ENCODE measurements around the gene NUTF2.
"Not testable (repeated sequence)": the region's sequence is repeated elsewhere in the genome, so short reads cannot be mapped to it uniquely, and the experiment has no call there.

The NUTF2 gene

DNA sequence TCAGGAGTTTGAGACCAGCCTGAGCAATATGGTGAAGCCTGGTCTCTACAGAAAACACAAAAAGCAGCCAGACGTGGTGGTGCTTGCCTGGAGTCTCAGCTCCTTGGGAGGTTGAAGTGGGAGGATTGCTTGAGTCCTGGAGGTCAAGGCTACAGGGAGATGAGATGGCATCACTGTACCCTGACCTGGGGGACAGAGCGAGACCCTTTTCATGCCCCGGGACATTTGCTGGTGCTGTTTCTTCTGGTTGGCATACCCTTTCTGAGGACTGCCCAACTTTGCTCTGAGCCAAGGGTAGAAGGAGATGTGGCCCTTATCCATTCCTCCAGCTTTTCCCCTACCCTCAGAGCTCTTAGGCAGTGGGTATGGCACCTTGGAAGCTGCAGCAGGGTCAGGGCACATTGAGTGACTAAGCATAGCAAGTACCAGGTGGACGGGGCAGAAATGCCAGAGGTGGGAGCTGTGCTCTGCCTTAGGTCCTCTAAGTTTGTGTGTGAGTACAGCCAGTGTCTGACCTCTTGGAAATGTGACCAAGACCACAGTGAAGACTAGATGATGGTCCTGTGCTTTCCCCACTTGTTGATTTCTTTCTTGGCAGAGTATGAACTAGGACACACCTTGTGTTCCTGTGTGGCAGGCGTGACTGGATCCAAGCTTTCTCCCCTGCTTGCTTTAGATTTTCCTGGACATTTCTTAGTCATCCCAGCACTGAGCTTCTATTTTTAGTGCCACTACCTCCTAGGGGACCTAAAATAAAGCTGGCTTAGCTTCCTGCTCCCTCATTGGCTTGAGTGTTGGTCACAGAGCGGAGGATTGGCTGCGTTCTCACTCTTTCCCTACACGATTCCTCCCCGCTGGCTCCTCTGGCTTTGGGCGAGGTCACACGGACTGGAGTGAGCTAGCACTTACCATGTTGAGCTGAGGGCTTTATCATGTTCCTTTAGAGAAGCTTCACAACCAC is 16.2 kb downstream of the NUTF2 start:
- no peak for DNase-seq (ENCODE audit: extremely low read depth in 1 of 2, low read depth in 1 of 2)

DNA sequence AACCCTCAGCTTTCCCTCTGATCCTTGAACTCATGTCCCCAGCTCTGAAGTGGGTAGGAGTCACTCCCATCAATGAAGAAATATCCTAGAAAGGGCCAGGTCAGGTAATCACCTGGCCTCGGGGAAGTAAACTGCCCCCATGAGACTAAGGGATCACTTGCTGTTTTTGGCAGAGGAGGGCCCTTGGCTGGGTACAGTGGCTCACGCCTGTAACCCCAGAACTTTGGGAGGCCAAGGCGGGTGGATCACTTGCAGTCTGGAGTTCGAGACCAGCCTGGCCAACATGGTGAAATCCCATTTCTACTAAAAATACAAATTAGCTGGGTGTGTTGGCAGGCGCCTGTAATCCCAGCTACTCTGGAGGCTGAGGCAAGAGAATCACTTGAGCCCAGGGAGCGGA is 17.3 kb downstream of the NUTF2 start:
- DNase-seq (ENCODE audit: extremely low read depth in 1 of 2, low read depth in 1 of 2), result not testable (repeated sequence)

- no peak for DNase-seq (ENCODE audit: extremely low read depth in 1 of 2, low read depth in 1 of 2)
Measured at GRCh38 chr16:67864594-67864993, 17.9 kb downstream of the NUTF2 start.

DNA sequence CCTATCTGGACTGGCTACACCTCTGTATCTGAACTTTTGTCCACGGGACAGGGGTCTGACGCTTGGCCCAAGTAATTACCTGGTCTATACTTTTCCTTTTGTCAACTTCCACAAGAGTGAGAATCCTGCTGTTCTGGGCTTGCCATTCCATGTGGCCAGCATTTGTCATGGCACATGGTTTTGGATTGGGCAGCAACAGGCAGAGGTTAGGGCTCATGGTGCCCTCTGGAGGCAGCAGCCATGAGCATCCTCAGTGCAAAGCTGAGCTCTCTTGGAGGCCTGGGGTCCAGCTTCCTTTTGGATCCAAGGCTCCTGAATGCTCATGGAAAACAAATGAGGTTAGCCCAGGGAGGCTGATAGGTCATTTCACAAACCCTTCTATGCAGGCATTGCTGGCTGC is 18.6 kb downstream of the NUTF2 start:
- DNase-seq (ENCODE audit: extremely low read depth in 1 of 2, low read depth in 1 of 2), result no peak

GRCh38 chr16:67868290-67868689 is 21.6 kb downstream of the NUTF2 start:
- no peak for DNase-seq (ENCODE audit: extremely low read depth in 1 of 2, low read depth in 1 of 2)

DNA sequence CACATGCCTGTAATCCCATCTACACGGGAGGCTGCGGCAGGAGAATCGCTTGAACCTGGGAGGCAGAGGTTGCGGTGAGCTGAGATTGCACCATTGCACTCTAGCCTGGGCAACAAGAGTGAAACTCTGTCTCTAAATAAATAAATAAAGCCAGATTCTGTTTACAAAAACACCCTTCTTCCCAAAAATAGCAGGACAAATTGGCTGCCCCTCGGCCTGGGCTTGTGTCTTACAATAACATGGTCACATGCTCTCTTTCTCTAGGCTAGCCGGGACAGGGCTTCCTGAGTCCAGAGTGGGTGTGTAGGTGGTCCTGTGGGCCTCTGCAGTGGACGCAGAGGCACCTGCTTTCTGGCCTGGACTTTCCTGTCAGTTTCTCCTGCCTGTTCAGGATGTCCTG is 22.9 kb downstream of the NUTF2 start:
- DNase-seq (ENCODE audit: extremely low read depth in 1 of 2, low read depth in 1 of 2), result no peak

DNA sequence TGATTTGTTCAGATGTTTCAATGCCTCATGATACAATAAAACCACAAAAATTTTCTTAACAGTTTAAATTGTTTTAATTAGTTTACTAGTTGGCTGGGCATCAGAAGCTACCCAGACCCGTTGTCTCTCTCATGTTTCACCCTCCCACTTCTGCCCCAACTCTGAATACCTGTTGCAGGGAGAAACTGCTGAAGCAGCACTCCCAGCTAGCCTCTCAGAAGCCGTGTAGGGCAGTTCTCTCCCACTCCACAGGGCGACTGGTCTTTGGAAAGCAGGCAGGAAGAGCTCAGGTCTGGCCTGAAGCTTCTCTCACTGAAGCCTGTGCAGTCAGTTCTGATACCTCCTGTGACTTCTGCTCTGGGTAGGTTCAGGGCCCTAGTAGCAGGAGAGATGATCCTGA is 24.5 kb downstream of the NUTF2 start:
- no peak for DNase-seq (ENCODE audit: extremely low read depth in 1 of 2, low read depth in 1 of 2)

DNA sequence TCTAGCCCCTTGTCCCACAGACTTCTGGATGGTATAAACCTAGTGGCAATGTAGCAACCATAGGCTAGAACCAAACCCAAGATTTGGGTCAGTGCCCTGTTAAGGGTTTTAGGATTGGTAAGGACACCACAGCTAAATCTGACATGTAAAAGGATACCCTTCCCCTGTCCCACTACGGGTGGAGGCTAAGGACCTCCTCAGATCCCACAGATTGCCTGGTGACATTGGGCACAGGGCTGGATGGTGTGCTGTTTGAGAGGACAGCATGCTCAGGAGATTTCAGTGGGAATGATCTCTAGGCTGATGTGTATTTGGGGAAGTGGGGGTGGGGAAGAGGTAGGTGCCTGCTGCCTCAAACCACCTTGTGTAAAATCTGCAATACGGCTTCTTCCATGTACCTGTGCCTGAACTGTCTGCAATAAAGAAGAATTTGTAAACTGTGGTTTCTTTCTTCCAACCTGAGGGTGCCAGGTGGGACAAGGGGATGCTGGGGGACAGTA is 25.4 kb downstream of the NUTF2 start:
- DNase-seq (ENCODE audit: extremely low read depth in 1 of 2, low read depth in 1 of 2), result no peak

DNA sequence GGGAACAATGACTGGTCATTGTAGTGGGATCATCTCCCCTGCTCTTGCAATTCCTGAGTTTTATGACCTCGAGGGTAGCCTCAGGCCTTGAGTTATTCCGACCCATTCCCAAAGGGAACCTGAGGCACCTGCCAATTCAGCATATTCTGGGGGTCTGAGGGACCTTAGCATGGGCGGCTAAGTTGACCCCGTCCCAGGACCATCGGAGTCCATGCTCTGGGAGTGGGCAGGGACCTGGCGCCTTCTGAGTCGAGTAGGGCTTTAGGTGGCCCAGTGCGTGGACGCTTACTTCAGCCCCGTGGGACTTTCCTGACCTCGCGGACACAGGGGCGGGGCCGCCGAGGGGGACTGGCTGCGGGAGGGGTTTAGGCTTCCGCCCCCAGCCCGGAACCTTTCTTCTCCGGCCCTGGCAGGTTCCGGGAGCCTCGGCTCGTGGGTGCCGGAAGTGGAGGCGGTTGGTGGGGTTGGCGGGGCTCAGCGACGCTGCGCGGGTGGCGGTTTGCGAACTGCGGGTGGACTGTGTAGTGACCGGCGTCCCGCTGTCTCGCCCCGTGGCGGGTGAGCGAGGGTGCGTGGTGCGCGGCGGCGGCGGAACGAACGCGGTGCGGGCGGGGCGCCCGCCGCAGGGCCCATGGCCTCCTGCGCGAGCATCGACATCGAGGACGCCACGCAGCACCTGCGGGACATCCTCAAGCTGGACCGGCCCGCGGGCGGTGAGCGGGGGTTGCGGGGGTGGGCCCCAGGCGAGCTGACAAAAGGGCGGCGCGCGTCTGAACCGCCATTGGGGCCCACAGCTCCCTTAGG is 26.1 kb downstream of the NUTF2 start, which contains the start of gene EDC4:
EDC4 (plus strand) TSS at position 422 of the 804 bp plus-strand sequence; CDS start at position 632, 210 bp downstream.
- DNase-seq (ENCODE audit: extremely low read depth in 1 of 2, low read depth in 1 of 2), result peak; percentile 51 to 82

- DNase-seq (ENCODE audit: extremely low read depth in 1 of 2, low read depth in 1 of 2), result no peak
Measured at GRCh38 chr16:67873435-67874370, 27.0 kb downstream of the NUTF2 start.

- no peak for DNase-seq (ENCODE audit: extremely low read depth in 1 of 2, low read depth in 1 of 2)
Measured at GRCh38 chr16:67874372-67874771, 27.6 kb downstream of the NUTF2 start.

DNA sequence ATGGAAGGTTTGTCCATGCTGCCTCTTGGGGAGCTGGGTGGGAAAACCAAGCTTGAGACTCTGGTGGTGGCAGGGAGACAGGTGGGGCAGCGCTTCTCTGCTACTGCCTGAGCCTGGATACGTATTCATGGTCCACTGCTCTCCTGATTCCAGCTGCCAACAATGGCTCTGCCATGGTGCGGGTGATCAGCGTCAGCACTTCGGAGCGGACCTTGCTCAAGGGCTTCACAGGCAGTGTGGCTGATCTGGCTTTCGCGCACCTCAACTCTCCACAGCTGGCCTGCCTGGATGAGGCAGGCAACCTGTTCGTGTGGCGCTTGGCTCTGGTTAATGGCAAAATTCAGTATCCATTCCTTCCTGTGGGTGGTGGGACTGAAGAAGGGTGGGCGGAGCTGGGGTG is 30.3 kb downstream of the NUTF2 start:
- no peak for DNase-seq (ENCODE audit: extremely low read depth in 1 of 2, low read depth in 1 of 2)

GRCh38 chr16:67878232-67878631 is 31.5 kb downstream of the NUTF2 start:
- DNase-seq (ENCODE audit: extremely low read depth in 1 of 2, low read depth in 1 of 2), result no peak

GRCh38 chr16:67878846-67879245 is 32.1 kb downstream of the NUTF2 start:
- DNase-seq (ENCODE audit: extremely low read depth in 1 of 2, low read depth in 1 of 2), result no peak

DNA sequence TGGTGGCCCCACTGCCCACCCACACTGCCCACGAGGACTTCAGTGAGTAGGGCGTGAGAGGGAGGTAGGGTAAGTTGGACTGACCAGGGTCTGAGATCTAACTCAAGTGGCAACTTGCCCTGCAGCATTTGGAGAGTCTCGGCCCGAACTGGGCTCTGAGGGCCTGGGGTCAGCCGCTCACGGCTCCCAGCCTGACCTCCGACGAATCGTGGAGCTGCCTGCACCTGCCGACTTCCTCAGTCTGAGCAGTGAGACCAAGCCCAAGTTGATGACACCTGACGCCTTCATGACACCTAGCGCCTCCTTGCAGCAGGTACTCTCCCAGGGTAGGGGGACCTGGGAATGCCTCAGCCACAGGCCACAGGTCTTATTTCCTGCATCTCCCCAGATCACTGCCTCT is 32.7 kb downstream of the NUTF2 start:
- DNase-seq (ENCODE audit: extremely low read depth in 1 of 2, low read depth in 1 of 2), result no peak

DNA sequence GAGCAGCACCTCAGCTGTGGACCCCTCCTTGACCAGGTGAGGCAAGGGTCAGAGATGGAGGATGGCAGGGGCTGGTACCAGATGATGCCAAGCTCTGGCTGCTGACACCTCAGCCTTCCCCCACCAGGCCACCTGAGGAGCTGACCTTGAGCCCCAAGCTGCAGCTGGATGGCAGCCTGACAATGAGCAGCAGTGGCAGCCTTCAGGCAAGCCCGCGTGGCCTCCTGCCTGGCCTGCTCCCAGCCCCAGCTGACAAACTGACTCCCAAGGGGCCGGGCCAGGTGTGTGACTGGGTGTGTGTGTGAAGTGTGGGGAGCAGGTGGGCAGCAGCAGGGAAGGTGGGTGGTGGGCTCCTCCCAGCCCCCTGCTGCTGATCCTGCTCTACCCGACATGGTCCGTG is 33.2 kb downstream of the NUTF2 start:
- no peak for DNase-seq (ENCODE audit: extremely low read depth in 1 of 2, low read depth in 1 of 2)

- DNase-seq (ENCODE audit: extremely low read depth in 1 of 2, low read depth in 1 of 2), result no peak
Measured at GRCh38 chr16:67880584-67880983, 33.9 kb downstream of the NUTF2 start.

DNA sequence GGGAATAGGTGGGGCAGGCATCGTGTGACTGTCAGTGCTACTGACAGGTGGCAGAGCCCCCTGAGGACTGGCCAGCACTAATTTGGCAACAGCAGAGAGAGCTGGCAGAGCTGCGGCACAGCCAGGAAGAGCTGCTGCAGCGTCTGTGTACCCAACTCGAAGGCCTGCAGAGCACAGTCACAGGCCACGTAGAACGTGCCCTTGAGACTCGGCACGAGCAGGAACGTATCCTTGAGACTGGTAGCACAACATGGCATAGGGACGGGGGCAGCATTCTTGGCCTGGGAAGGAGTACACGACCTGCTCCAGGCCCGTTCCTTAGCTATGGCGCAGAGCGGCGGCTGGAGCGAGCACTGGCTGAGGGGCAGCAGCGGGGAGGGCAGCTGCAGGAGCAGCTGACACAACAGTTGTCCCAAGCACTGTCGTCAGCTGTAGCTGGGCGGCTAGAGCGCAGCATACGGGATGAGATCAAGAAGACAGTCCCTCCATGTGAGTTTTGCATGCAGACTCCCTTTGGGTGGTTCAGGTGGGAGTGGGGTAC is 35.0 kb downstream of the NUTF2 start:
- DNase-seq (ENCODE audit: extremely low read depth in 1 of 2, low read depth in 1 of 2), result no peak

DNA sequence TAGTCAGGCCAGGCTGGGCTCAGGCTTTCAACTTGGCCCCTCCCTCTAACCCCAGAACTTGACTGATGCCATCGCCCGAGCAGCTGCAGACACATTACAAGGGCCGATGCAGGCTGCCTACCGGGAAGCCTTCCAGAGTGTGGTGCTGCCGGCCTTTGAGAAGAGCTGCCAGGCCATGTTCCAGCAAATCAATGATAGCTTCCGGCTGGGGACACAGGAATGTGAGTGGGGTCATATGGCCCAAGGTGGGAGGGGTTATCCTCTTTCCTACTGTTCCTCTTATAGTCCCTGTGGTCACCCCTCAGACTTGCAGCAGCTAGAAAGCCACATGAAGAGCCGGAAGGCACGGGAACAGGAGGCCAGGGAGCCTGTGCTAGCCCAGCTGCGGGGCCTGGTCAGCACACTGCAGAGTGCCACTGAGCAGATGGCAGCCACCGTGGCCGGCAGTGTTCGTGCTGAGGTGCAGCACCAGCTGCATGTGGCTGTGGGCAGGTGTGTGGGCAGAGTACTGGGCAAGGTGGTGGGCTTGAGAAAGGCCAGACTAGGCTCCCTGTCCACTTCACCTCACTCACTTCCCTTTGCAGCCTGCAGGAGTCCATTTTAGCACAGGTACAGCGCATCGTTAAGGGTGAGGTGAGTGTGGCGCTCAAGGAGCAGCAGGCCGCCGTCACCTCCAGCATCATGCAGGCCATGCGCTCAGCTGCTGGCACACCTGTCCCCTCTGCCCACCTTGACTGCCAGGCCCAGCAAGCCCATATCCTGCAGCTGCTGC is 35.8 kb downstream of the NUTF2 start:
- DNase-seq (ENCODE audit: extremely low read depth in 1 of 2, low read depth in 1 of 2), result no peak

Data from activated CD8-positive, alpha-beta memory T cell treated with anti-CD3 and anti-CD28 coated beads for 1 hour (primary cell).